Glutamatergic neuron (in vitro differentiated cells): ENCODE results near the gene MASP1. TPM values are rescaled to one million over a fixed set of nuclear protein-coding genes. Genes with fewer than 3 reads are reported as not detected.

Experiments
- DNase-seq: peaks from one replicate; pipeline ENCODE4 v3.0.0; 2022
- H3K27ac Mint-ChIP-seq: one replicate; pipeline ENCODE4 v1.8.0; 2020; ENCODE audit warnings: mild to moderate bottlenecking, mixed read lengths, inconsistent platforms; ENCODE audit not compliant: unreplicated experiment
- H3K27me3 Mint-ChIP-seq: one replicate; pipeline ENCODE4 v1.8.0; 2020; ENCODE audit warnings: mild to moderate bottlenecking, moderate library complexity, mixed read lengths, inconsistent platforms; ENCODE audit not compliant: unreplicated experiment
- H3K36me3 Mint-ChIP-seq: one replicate; pipeline ENCODE4 v1.8.0; 2020; ENCODE audit warnings: mild to moderate bottlenecking, mixed read lengths, inconsistent platforms; ENCODE audit not compliant: unreplicated experiment
- H3K4me1 Mint-ChIP-seq: one replicate; pipeline ENCODE4 v1.8.0; 2020; ENCODE audit warnings: mild to moderate bottlenecking, low read depth, mixed read lengths, inconsistent platforms; ENCODE audit not compliant: unreplicated experiment
- H3K4me3 Mint-ChIP-seq: one replicate; pipeline ENCODE4 v1.8.0; 2020; ENCODE audit warnings: mild to moderate bottlenecking, mixed read lengths, inconsistent platforms; ENCODE audit not compliant: unreplicated experiment
- H3K9me3 Mint-ChIP-seq: one replicate; pipeline ENCODE4 v1.8.0; 2020; ENCODE audit warnings: mild to moderate bottlenecking, moderate library complexity, mixed read lengths, inconsistent platforms; ENCODE audit not compliant: unreplicated experiment
- total RNA-seq: library from RNA; stranded (reverse); fragmentation: NEBNext Ultra II Directional; extraction: Animal tissue kit (Norgen Biotek cat#: 25700); gene quantifications from one replicate; pipeline ENCODE4 v1.2.1, GENCODE V29; 2021; ENCODE audit not compliant: unreplicated experiment
- TF ChIP-seq, protein P1 (sequence below): fragments of 200-600 bp; sonication (generic); IDR thresholded peaks from one replicate; pipeline ENCODE4 v1.5.0; 2021; ENCODE audit not compliant: partially characterized antibody, unreplicated experiment

MASP1 gene
- total RNA-seq, 1 donor from 2014 or later, result 1.7 TPM

DNA sequence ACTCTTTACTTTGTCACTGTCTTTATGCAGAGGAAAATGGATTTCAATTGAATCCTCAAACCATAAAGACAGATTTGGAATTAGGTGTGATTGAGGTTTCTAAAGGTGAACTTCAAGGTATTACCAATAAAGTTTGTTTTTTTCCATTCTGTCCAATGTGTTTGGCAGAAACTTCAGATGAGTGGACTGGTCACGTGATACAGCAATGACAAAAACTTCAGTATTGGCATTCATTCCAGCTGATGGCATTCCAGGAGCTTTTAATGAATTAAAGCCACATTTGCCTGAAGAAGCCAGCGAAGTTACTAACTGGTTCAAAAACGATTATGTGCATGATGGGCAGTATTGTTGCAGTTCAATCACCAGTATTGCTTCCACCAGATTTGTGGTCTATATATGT is 4.5 kb upstream of the MASP1 start:
- H3K4me3 Mint-ChIP-seq, result no peak overlapping the region
- H3K4me1 Mint-ChIP-seq, result peaks cover 5% of the 10 kb centered on the region

DNA sequence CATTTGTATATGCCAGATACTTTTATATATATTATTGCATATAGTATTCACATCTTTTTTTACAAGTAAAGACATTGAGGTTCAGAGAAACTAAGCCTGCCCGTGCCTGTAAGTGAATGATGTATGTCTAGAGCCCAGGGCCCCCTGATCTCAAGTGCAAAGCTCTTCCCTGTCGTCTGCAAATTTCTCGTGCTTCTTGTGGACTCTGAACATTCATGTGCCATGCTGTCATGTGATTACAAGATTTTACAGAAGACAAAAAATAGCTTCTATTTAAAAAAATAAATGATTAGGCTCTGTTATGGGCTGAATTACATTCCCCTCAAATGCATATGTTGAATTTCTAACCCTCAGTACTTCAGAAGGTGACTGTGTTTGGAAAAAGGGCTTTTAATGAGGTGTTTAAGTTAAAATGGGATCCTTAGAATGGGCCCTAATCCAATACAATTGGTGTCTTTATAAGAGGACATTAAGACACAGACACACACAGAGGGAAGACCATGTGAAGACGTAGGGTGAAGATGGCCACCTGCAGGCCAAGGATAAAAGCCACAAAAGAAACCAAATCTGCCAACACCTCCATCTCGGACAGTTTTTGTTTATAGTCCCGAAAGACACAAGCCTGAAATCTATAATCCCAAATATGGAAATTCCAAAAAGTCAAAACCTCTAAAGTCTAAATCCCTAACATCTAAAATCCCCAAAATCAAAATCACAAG is 3.9 kb upstream of the MASP1 start:
- H3K4me3 Mint-ChIP-seq, result no peak overlapping the region
- no peak overlapping the region for H3K27ac Mint-ChIP-seq
- peaks cover 6% of the 10 kb centered on the region for H3K27me3 Mint-ChIP-seq
- peaks cover 3% of the 10 kb centered on the region for H3K9me3 Mint-ChIP-seq
- TF ChIP-seq, protein P1, sequence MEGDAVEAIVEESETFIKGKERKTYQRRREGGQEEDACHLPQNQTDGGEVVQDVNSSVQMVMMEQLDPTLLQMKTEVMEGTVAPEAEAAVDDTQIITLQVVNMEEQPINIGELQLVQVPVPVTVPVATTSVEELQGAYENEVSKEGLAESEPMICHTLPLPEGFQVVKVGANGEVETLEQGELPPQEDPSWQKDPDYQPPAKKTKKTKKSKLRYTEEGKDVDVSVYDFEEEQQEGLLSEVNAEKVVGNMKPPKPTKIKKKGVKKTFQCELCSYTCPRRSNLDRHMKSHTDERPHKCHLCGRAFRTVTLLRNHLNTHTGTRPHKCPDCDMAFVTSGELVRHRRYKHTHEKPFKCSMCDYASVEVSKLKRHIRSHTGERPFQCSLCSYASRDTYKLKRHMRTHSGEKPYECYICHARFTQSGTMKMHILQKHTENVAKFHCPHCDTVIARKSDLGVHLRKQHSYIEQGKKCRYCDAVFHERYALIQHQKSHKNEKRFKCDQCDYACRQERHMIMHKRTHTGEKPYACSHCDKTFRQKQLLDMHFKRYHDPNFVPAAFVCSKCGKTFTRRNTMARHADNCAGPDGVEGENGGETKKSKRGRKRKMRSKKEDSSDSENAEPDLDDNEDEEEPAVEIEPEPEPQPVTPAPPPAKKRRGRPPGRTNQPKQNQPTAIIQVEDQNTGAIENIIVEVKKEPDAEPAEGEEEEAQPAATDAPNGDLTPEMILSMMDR, result no peak
- DNase-seq, result no peak
- peaks cover 5% of the 10 kb centered on the region for H3K4me1 Mint-ChIP-seq
- no peaks in the 10 kb centered on the region for H3K36me3 Mint-ChIP-seq

More for the DNA sequence above, 4.5 kb upstream of the MASP1 start:
- peaks cover 2% of the 10 kb centered on the region for H3K9me3 Mint-ChIP-seq
- H3K27ac Mint-ChIP-seq, result no peak overlapping the region
- H3K36me3 Mint-ChIP-seq, result no peaks in the 10 kb centered on the region
- TF ChIP-seq, protein P1, result no peak
- H3K27me3 Mint-ChIP-seq, result peaks cover 6% of the 10 kb centered on the region
- DNase-seq, result no peak

DNA sequence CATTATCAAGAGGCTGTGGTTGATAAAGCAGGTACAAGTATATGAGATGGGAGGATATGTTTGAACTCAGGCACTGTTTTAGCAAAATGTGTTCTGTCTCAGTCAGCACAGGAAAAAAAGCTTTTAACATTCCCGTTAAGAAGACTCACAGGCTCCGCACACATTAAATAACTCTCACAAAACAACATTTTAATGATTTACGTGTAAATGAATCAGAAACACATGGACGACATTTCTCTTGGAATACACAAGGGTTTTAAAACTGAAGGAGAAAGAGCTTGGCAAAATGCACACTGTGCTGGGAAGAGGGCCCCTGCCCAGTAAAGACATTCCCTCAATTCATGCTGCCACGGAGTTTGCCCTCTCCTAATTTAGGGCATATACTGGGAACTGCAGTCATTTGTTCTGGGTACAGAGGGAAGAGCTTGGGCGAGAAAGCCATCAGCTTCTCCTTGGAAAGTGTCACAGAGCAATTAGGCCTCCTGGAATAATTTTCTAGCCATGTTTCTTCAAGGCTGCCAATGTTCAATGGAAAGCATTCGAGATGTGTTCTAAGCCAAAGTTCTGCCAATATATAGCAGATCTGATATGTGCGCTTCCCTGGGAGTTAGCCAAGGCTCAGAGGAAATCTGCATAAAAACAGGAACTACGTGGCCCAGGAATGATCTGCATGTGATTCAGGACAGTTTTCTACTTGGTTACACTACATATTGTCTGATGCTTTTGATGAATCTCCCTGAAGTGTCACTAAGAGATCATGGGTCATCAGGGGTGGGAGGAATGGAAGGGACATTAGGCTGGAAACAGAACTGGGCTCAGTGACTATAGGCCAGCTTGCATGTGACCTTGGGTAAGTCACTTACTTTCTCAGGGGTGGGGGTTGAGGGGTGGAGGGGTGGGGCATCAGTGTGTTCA is 2.2 kb upstream of the MASP1 start:
- no peak overlapping the region for H3K27ac Mint-ChIP-seq
- H3K36me3 Mint-ChIP-seq, result no peaks in the 10 kb centered on the region
- TF ChIP-seq, protein P1, result no peak
- H3K9me3 Mint-ChIP-seq, result peaks cover 3% of the 10 kb centered on the region
- DNase-seq, result no peak
- peaks cover 6% of the 10 kb centered on the region for H3K27me3 Mint-ChIP-seq
- peaks cover 6% of the 10 kb centered on the region for H3K4me1 Mint-ChIP-seq
- H3K4me3 Mint-ChIP-seq, result no peak overlapping the region

DNA sequence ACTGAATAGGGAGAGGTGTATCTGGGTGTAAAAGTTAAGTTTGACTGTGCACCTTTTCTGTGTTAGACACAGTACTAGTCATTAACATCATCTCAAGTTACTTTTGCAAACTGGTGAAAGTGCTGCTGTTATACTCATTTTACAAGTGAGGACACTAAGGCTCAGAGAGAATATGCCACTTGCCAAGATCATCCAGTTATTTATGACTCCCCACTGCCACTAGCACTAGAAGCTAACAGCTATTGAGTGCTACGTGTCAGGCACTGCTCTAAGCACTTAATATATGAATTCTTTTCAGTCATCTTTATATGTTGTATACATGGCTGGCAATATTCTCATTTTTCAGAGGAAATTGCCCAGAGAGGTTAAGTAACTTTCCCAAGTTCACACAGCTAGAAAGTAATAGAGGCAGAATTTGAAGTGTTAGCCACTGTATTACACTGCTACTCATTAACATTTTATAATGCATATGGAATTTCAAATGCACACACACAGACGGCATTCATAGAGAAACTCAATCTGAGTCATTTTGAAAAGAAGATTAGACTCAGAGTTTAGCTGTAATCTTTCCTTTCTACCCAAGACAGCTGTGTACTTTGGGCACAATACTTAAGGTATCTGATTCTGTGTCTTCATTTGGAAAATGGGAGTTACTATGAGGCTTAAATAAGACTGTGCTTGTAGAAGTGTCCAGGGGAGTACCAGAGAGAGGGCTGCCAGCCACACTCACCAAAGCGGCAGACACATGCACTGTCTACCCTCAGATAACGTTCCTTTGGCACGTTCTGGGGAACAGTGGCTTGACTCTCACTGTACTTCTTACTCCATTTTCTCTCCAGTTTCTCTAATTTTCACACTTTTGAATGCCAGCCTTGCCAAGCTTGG is 1.3 kb upstream of the MASP1 start:
- H3K4me3 Mint-ChIP-seq, result no peak overlapping the region
- peaks cover 6% of the 10 kb centered on the region for H3K4me1 Mint-ChIP-seq
- peaks cover 6% of the 10 kb centered on the region for H3K27me3 Mint-ChIP-seq

More for the DNA sequence above, 1.3 kb upstream of the MASP1 start:
- Mint-ChIP-seq H3K9me3 (peaks cover 3% of the 10 kb centered on the region), H3K36me3 (no peaks in the 10 kb centered on the region), H3K27ac (no peak overlapping the region)
- no peak for DNase-seq
- TF ChIP-seq, protein P1, result no peak
